Activated CD8-positive, alpha-beta T cell treated with anti-CD3 and anti-CD28 coated beads for 36 hours (primary cell): ENCODE results near the gene LRRC4C. TPM values are rescaled to one million over a fixed set of nuclear protein-coding genes. Genes with fewer than 3 reads are reported as not detected.

Experiments
- ATAC-seq: fragments of 200-7000 bp; cut with Tn5 transposase; one replicate; pipeline ENCODE4 v1.10.0; 2021; ENCODE audit warnings: mild to moderate bottlenecking, moderate library complexity
- CTCF ChIA-PET: fragments of 350-600 bp; sonication (Branson Sonifier 250); formaldehyde crosslinking; loops from one replicate; lab custom pipeline; 2021; ENCODE audit warnings: antibody characterized with exemption; lab: Charles Lee
- POLR2A ChIA-PET: fragments of 350-600 bp; sonication (Branson Sonifier 250); formaldehyde crosslinking; loops from one replicate; lab custom pipeline; 2021; ENCODE audit warnings: antibody characterized with exemption; lab: Charles Lee
- DNase-seq: peaks from one replicate; pipeline ENCODE4 v3.0.0-alpha.2; 2020
- H3K27ac Mint-ChIP-seq: one replicate; pipeline ENCODE4 v1.8.0; 2021; ENCODE audit warnings: mild to moderate bottlenecking, mixed read lengths
- H3K27me3 Mint-ChIP-seq: one replicate; pipeline ENCODE4 v1.8.0; 2021; ENCODE audit warnings: mixed read lengths
- H3K36me3 Mint-ChIP-seq: one replicate; pipeline ENCODE4 v1.8.0; 2021; ENCODE audit warnings: low read depth, mixed read lengths
- H3K4me1 Mint-ChIP-seq: one replicate; pipeline ENCODE4 v1.8.0; 2021; ENCODE audit warnings: low read depth, mixed read lengths
- H3K4me3 Mint-ChIP-seq: one replicate; pipeline ENCODE4 v1.8.0; 2021; ENCODE audit warnings: mild to moderate bottlenecking, moderate library complexity, mixed read lengths
- H3K9me3 Mint-ChIP-seq: one replicate; pipeline ENCODE4 v1.8.0; 2021; ENCODE audit warnings: mixed read lengths
- CTCF ChIP-seq: fragments of 200-600 bp; IDR thresholded peaks from one replicate; pipeline ENCODE4 v1.8.0; 2022; ENCODE audit warnings: antibody characterized with exemption, mild to moderate bottlenecking
- intact Hi-C: fragments of 100-400 bp; cut with micrococcal nuclease; formaldehyde crosslinking; loops from one replicate; pipeline ENCODE4 v1.10.0; 2022
- total RNA-seq, 2 experiments: library from RNA; stranded (reverse); gene quantifications; one replicate each; pipeline ENCODE4 v1.2.3, GENCODE V29; 2021

LRRC4C gene
- total RNA-seq, 2 experiments from 2014 or later, result not detected

GRCh38 chr11:41494716-41495115, 35.3 kb upstream of the LRRC4C start:
- Mint-ChIP-seq H3K9me3 (peaks cover 6% of the 10 kb centered on the region), H3K4me1 (no peaks in the 10 kb centered on the region), H3K27me3 (no peaks in the 10 kb centered on the region), H3K36me3 (no peaks in the 10 kb centered on the region), H3K27ac (no peak overlapping the region), H3K4me3 (no peak overlapping the region)
- TF ChIP-seq CTCF, result no peak
- POLR2A ChIA-PET, result no interaction called here
- no peak for DNase-seq
- CTCF ChIA-PET, result no interaction called here
- ATAC-seq, result no peak
- intact Hi-C loops, result no loop called here

GRCh38 chr11:41486424-41486823, 27.0 kb upstream of the LRRC4C start:
- Mint-ChIP-seq H3K27ac (no peak overlapping the region), H3K27me3 (no peaks in the 10 kb centered on the region), H3K4me3 (no peak overlapping the region), H3K9me3 (peaks cover 2% of the 10 kb centered on the region), H3K4me1 (no peaks in the 10 kb centered on the region), H3K36me3 (no peaks in the 10 kb centered on the region)
- ChIA-PET POLR2A (interaction anchor here (0.6 kb wide), 1 partner anchor 124 kb away, joined by 3 read pairs; no protein-coding TSS in a partner anchor), CTCF (no interaction called here)
- no peak for DNase-seq
- TF ChIP-seq CTCF, result no peak
- no peak for ATAC-seq
- intact Hi-C loops, result no loop called here

- ATAC-seq (no peak), DNase-seq (no peak)
- Mint-ChIP-seq H3K36me3 (no peaks in the 10 kb centered on the region), H3K4me1 (no peaks in the 10 kb centered on the region), H3K4me3 (no peak overlapping the region), H3K9me3 (peaks cover 3% of the 10 kb centered on the region), H3K27me3 (no peaks in the 10 kb centered on the region), H3K27ac (no peak overlapping the region)
- intact Hi-C loops, result no loop called here
- ChIA-PET POLR2A (no interaction called here), CTCF (no interaction called here)
- no peak for TF ChIP-seq CTCF
Measured at GRCh38 chr11:41483956-41484355, 24.5 kb upstream of the LRRC4C start.

GRCh38 chr11:41479179-41479578, 19.7 kb upstream of the LRRC4C start:
- no peaks in the 10 kb centered on the region for H3K36me3 Mint-ChIP-seq
- TF ChIP-seq CTCF, result no peak
- H3K27me3 Mint-ChIP-seq, result no peaks in the 10 kb centered on the region
- no peaks in the 10 kb centered on the region for H3K4me1 Mint-ChIP-seq
- H3K4me3 Mint-ChIP-seq, result no peak overlapping the region
- CTCF ChIA-PET, result no interaction called here
- DNase-seq, result no peak
- intact Hi-C loops, result no loop called here
- peaks cover 5% of the 10 kb centered on the region for H3K9me3 Mint-ChIP-seq
- POLR2A ChIA-PET, result no interaction called here
- no peak for ATAC-seq
- H3K27ac Mint-ChIP-seq, result no peak overlapping the region

- peak; percentile 75 for TF ChIP-seq CTCF
- DNase-seq (no peak), ATAC-seq (no peak)
- intact Hi-C loops, result no loop called here
- no peak overlapping the region for H3K27ac Mint-ChIP-seq
- no peak overlapping the region for H3K4me3 Mint-ChIP-seq
- H3K9me3 Mint-ChIP-seq, result peaks cover 2% of the 10 kb centered on the region
- H3K27me3 Mint-ChIP-seq, result peaks cover 9% of the 10 kb centered on the region
- POLR2A ChIA-PET, result no interaction called here
- H3K4me1 Mint-ChIP-seq, result no peaks in the 10 kb centered on the region
- H3K36me3 Mint-ChIP-seq, result no peaks in the 10 kb centered on the region
- CTCF ChIA-PET, result interaction anchor here (0.8 to 1.1 kb wide), 4 partner anchors 57 to 1822 kb away, joined by 3 to 6 read pairs (median 3); no protein-coding TSS in a partner anchor
Measured at GRCh38 chr11:41461057-41461681, 1.7 kb upstream of the LRRC4C start.
